B cell (primary cell): ENCODE data around the gene RASL10B. TPM values are rescaled to one million over a fixed set of nuclear protein-coding genes. Genes with fewer than 3 reads are reported as not detected.

ENCODE experiments used
- ATAC-seq: fragments of 200-7000 bp; cut with Tn5 transposase; one replicate; pipeline ENCODE4 v1.10.0; 2021; ENCODE audit warnings: low read depth, mild to moderate bottlenecking, moderate number of reproducible peaks, moderate library complexity
- CTCF ChIA-PET: fragments of 350-600 bp; sonication (Branson Sonifier 250); formaldehyde crosslinking; loops from one replicate; lab custom pipeline; 2021; ENCODE audit warnings: antibody characterized with exemption, inconsistent platforms; lab: Charles Lee
- POLR2A ChIA-PET: fragments of 350-600 bp; sonication (Branson Sonifier 250); formaldehyde crosslinking; loops from one replicate; lab custom pipeline; 2021; ENCODE audit warnings: antibody characterized with exemption; lab: Charles Lee
- DNase-seq: peaks from one replicate; pipeline ENCODE4 v3.0.0; 2013
- H2AFZ ChIP-seq: 2 replicates; pipeline ENCODE4 v1.6.1; 2012; ENCODE audit warnings: mild to moderate bottlenecking, low read depth, low read length; ENCODE audit not compliant: insufficient read depth, poor library complexity, severe bottlenecking
- H3K27ac ChIP-seq, 2 donors: 1 replicate in 1 of 2; 2 replicates in 1 of 2; pipeline ENCODE4 v1.5.1; 2012 to 2013; ENCODE audit warnings: low read length in 2 of 2, mild to moderate bottlenecking in 2 of 2, moderate library complexity in 1 of 2
- H3K27me3 ChIP-seq, 4 experiments: fragments of 200-600 bp in 1 of 4; sonication (generic) in 1 of 4; replicated peaks in 1 of 4; 1 replicate in 2 of 4; 2 replicates in 2 of 4; pipeline versions ENCODE4 v1.6.1 to v1.7.0; 2013 to 2016; ENCODE audit warnings: low read length in 3 of 4, mild to moderate bottlenecking in 2 of 4, mixed read lengths in 1 of 4, moderate library complexity in 1 of 4; ENCODE audit not compliant: insufficient read depth in 4 of 4, control insufficient read depth in 3 of 4; ENCODE audit errors: control extremely low read depth in 1 of 4
- H3K36me3 ChIP-seq, 2 experiments: replicated peaks in 1 of 2; 1 replicate in 1 of 2; 2 replicates in 1 of 2; pipeline versions ENCODE4 v1.6.1 to v1.7.1; 2013; ENCODE audit warnings: low read length in 1 of 2; ENCODE audit not compliant: insufficient read depth in 2 of 2, control insufficient read depth in 1 of 2; ENCODE audit errors: control extremely low read depth in 1 of 2, extremely low read depth in 1 of 2
- H3K4me1 ChIP-seq, 2 donors: fragments of 200-600 bp in 1 of 2; sonication (generic) in 1 of 2; 1 replicate in 1 of 2; 2 replicates in 1 of 2; pipeline versions ENCODE4 v1.5.1 to v1.6.1; 2013 to 2017; ENCODE audit warnings: low read length in 2 of 2; ENCODE audit not compliant: control insufficient read depth in 2 of 2, insufficient read depth in 2 of 2
- H3K4me2 ChIP-seq: replicated peaks from 2 replicates; pipeline ENCODE3; 2012; ENCODE audit warnings: mild to moderate bottlenecking, low read depth, low read length; ENCODE audit not compliant: poor library complexity, severe bottlenecking
- H3K4me3 ChIP-seq, 5 experiments: fragments of 200-600 bp in 1 of 5; sonication (generic) in 1 of 5; 1 replicate in 3 of 5; 2 replicates in 2 of 5; pipeline versions ENCODE4 v1.5.1 to v1.7.0; 2011 to 2016; ENCODE audit warnings: low read length in 4 of 5, mild to moderate bottlenecking in 4 of 5, low read depth in 2 of 5, control low read depth in 1 of 5, moderate library complexity in 1 of 5; ENCODE audit not compliant: insufficient read depth in 1 of 5; ENCODE audit errors: control extremely low read depth in 1 of 5, extremely low read depth in 1 of 5
- H3K79me2 ChIP-seq: fragments of 200-600 bp; sonication (generic); one replicate; pipeline ENCODE4 v1.6.0; 2016; ENCODE audit warnings: low read length; ENCODE audit not compliant: control insufficient read depth, insufficient read depth
- H3K9ac ChIP-seq: fragments of 200-600 bp; sonication (generic); 2 replicates; pipeline ENCODE4 v1.6.1; 2017; ENCODE audit warnings: mild to moderate bottlenecking, low read length, moderate library complexity
- H3K9me3 ChIP-seq, 3 donors: one replicate each; pipeline versions ENCODE4 v1.6.1 to v1.7.1; 2013; ENCODE audit warnings: low read length in 2 of 3; ENCODE audit not compliant: control insufficient read depth in 2 of 3, insufficient read depth in 1 of 3; ENCODE audit errors: control extremely low read depth in 1 of 3
- H4K20me1 ChIP-seq: 2 replicates; pipeline ENCODE4 v1.6.0; 2012; ENCODE audit warnings: mild to moderate bottlenecking, low read length; ENCODE audit not compliant: insufficient read depth, control insufficient read depth, poor library complexity, severe bottlenecking
- H3K27ac Mint-ChIP-seq: one replicate; pipeline ENCODE4 v1.8.0; 2021; ENCODE audit warnings: mixed read lengths
- H3K27me3 Mint-ChIP-seq: one replicate; pipeline ENCODE4 v1.8.0; 2021; ENCODE audit warnings: mixed read lengths
- H3K4me1 Mint-ChIP-seq: one replicate; pipeline ENCODE4 v1.8.0; 2021; ENCODE audit warnings: mixed read lengths
- H3K4me3 Mint-ChIP-seq: one replicate; pipeline ENCODE4 v1.8.0; 2021; ENCODE audit warnings: mixed read lengths
- H3K9me3 Mint-ChIP-seq: one replicate; pipeline ENCODE4 v1.8.0; 2022; ENCODE audit warnings: mixed read lengths; ENCODE audit not compliant: insufficient read depth
- CTCF ChIP-seq: fragments of 200-600 bp; IDR thresholded peaks from one replicate; pipeline ENCODE4 v1.8.0; 2022; ENCODE audit warnings: antibody characterized with exemption, mild to moderate bottlenecking
- EZH2 ChIP-seq: IDR thresholded peaks from 2 replicates; pipeline ENCODE4 v1.6.1; 2012; ENCODE audit warnings: borderline replicate concordance, low read depth, mild to moderate bottlenecking, moderate library complexity, low read length; ENCODE audit not compliant: insufficient read depth, poor library complexity, severe bottlenecking
- WGBS: methylation state at CpG from one replicate; pipeline ENCODE4 v1.1.5; 2013; ENCODE audit warnings: missing lambda C conversion rate; ENCODE audit not compliant: insufficient coverage; 5-methylcytosine and 5-hydroxymethylcytosine counted together
- intact Hi-C: fragments of 100-400 bp; cut with micrococcal nuclease; formaldehyde crosslinking; loops from one replicate; pipeline ENCODE4 v1.10.0; 2022
- polyA plus RNA-seq: library from polyadenylated mRNA; depleted of rRNA; stranded (reverse); fragments of >200 nt; gene quantifications from 2 replicates; pipeline ENCODE4 v1.2.3, GENCODE V29; 2012
- total RNA-seq, 2 donors: library from RNA; stranded (reverse); fragments of 120-200 nt in 1 of 2; gene quantifications; 1 replicate in 1 of 2; 2 replicates in 1 of 2; pipeline versions ENCODE4 v1.2.3 to v1.2.4, GENCODE V29; 2013 to 2022

RASL10B gene
- total and polyA plus RNA-seq, 2 donors (not counting 1 experiment from before 2014, with no cell fraction given): 0.06 TPM; not detected in 1

GRCh38 chr17:35726953-35727460 is 4.4 kb upstream of the RASL10B start:
- Histone ChIP-seq H3K4me1 (peaks cover 9 to 11% of the 10 kb centered on the region in 2 donors), H3K9me3 (no peaks in the 10 kb centered on the region), H3K27ac (no peak overlapping the region), H3K36me3 (peaks cover 10 to 40% of the 10 kb centered on the region in 2 experiments), H3K4me2 (no peak overlapping the region), H3K4me3 (no peak overlapping the region), H3K9ac (no peak overlapping the region), H2AFZ (no peak overlapping the region), H3K79me2 (no peaks in the 10 kb centered on the region), H4K20me1 (no peaks in the 10 kb centered on the region), H3K27me3 (peaks cover 0 to 9% (median 0%) of the 10 kb centered on the region in 4 experiments)
- Mint-ChIP-seq H3K27ac (no peak overlapping the region), H3K9me3 (no peaks in the 10 kb centered on the region), H3K4me3 (no peak overlapping the region), H3K4me1 (peaks cover 13% of the 10 kb centered on the region), H3K27me3 (peaks cover 11% of the 10 kb centered on the region)
- ChIA-PET CTCF (interaction anchor here (1.2 kb wide), 1 partner anchor 20 kb away, joined by 4 read pairs; no protein-coding TSS in a partner anchor), POLR2A (no interaction called here)
- intact Hi-C loops: no loop called here
- WGBS: 93% methylated on average over 4 of the region's 5 CpGs
- ATAC-seq (no peak), DNase-seq (no peak)
- no peak for TF ChIP-seq CTCF
- TF ChIP-seq EZH2: no peak

- Histone ChIP-seq H3K9ac (no peak overlapping the region), H3K27me3 (peaks cover 0 to 12% (median 0%) of the 10 kb centered on the region in 4 experiments), H2AFZ (no peak overlapping the region), H3K36me3 (peaks cover 10 to 40% of the 10 kb centered on the region in 2 experiments), H3K79me2 (no peaks in the 10 kb centered on the region), H3K4me3 (no peak overlapping the region), H3K4me2 (no peak overlapping the region), H3K9me3 (no peaks in the 10 kb centered on the region), H4K20me1 (no peaks in the 10 kb centered on the region), H3K4me1 (peaks cover 9 to 11% of the 10 kb centered on the region in 2 donors), H3K27ac (no peak overlapping the region)
- WGBS: 98% methylated on average over 5 of the region's 5 CpGs
- intact Hi-C loops: no loop called here
- POLR2A ChIA-PET: no interaction called here
- TF ChIP-seq EZH2: no peak
- TF ChIP-seq CTCF: no peak
- no peak for DNase-seq
- peaks cover 15% of the 10 kb centered on the region for H3K4me1 Mint-ChIP-seq
- H3K4me3 Mint-ChIP-seq: no peak overlapping the region
- ATAC-seq: no peak
- CTCF ChIA-PET: interaction anchor here (0.8 to 1.2 kb wide), 3 partner anchors 12 to 36 kb away, joined by 3 to 4 read pairs (median 3); no protein-coding TSS in a partner anchor
- H3K27me3 Mint-ChIP-seq: peaks cover 11% of the 10 kb centered on the region
- H3K9me3 Mint-ChIP-seq: no peaks in the 10 kb centered on the region
- no peak overlapping the region for H3K27ac Mint-ChIP-seq
Measured at GRCh38 chr17:35727635-35728034, 3.8 kb upstream of the RASL10B start.
